KOPT-K1 (cell line): ENCODE results near the gene CFAP251.
"Not testable (repeated sequence)": the region's sequence is repeated elsewhere in the genome, so short reads cannot be mapped to it uniquely, and the experiment has no call there.

Experiments used
- H3K27ac ChIP-seq: fragments of 200-600 bp; sonication (generic); 2 replicates; pipeline ENCODE4 v1.5.1; 2016; ENCODE audit warnings: antibody characterized with exemption, mild to moderate bottlenecking, low read depth, low read length; ENCODE audit not compliant: poor library complexity, severe bottlenecking
- H3K36me3 ChIP-seq: fragments of 200-600 bp; sonication (generic); 2 replicates; pipeline ENCODE4 v1.5.1; 2017; ENCODE audit warnings: antibody characterized with exemption, mild to moderate bottlenecking, low read length, moderate library complexity; ENCODE audit not compliant: insufficient read depth
- H3K9me3 ChIP-seq: fragments of 200-600 bp; sonication (generic); 2 replicates; pipeline ENCODE4 v1.5.1; 2017; ENCODE audit warnings: antibody characterized with exemption, low read length, mild to moderate bottlenecking; ENCODE audit not compliant: insufficient read depth, poor library complexity, severe bottlenecking

Gene CFAP251

DNA sequence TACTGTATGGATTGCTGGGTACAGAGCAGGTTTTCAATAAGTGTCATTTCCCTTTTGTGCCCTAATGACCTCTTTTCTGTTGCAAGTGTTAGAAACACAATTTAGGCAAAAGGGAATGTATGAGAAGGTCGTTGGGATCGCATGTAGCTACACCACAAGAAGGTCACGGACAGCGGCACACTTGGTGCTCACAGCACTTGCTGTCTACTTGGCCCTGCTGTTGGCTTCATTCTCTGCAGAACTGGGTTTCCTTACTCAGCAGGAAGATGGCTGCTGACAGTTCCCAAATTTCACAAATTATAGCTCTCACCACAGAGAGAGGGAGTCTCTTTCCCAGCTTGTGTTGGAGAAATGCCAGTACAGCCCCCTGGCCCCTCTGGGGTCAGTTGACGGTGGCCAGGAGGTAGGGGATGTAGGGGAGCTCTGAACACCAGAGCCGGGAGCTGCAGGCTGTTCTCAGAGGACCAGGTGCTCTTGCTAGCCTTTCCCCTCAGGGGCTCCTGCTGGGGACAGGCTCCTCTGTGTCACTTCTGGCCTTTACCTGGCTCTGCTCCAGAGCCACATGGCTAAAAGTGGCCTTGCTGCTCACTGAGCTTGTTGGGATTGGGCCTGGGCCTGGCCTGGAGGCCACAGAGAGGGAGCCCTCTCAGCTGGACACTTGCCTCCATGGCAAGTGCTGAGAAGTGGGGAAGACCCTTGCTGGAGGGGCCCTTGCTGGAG, 52.3 kb downstream of the CFAP251 start:
- H3K36me3 ChIP-seq = no peaks in the 10 kb centered on the region
- no peak overlapping the region for H3K27ac ChIP-seq
- peaks cover 22% of the 10 kb centered on the region for H3K9me3 ChIP-seq

DNA sequence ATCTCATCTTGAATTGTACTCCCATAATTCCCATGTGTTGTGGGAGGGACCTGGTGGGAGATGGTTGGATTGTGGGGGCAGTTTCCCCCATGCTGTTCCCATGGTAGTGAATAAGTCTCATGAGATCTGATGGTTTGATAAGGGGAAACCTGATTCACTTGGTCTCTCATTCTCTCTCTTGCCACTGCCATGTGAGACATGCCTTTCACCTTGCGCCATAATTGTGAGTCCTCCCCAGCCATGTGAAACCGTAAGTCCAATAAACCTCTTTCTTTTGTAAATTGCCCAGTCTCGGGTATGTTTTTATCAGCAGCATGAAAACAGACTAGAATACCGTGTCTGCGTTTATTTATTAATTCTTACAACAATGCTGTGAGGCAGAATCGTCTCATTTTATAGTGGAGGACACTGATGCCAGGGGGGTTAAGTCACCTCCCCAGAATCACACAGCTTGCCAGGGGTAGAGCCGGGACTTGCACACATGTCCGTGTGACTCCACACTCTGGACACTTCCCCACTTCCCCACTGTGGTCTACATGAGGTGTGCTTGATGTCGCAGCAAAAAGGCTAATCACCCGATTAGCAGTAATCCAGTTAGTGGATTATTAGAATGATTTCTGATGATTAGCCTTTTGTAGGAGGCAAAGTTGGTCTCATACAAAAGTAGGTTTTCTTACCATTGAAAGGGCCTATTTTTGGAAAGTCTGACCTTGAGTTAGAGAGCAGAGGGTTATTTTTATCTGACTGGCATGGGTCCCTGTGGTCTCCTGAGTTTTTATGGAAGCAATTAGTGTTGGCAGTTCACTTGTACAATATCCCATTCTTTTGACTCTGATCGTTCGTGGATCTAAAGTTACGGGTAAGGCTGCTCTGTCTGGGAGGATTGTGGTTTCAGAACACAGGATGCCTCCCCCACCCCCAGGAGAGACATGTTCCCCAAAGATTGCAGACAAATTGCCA, 55.9 kb downstream of the CFAP251 start:
- peaks cover 22% of the 10 kb centered on the region for H3K9me3 ChIP-seq
- no peak overlapping the region for H3K27ac ChIP-seq
- no peaks in the 10 kb centered on the region for H3K36me3 ChIP-seq

DNA sequence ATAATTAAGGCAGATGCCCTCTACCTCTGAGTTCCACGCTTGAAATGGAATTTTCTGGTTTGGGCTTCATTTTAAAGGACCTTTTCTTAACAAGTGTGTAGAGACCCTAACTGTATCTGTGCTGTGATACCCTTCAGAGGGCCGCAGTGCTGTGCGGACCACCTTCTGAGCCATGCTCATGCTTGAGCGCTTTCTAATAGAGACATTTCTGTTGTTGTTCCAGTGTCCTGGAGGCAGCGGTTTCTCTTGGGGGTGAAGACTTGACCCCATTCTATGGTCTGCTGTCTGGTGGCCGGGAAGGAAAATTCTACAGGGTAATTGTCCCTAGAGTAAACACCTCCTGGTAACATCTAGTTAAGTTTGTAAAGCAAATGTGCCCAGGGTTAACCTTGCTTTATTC, 56.6 kb downstream of the CFAP251 start:
- Histone ChIP-seq H3K27ac (no peak overlapping the region), H3K36me3 (no peaks in the 10 kb centered on the region), H3K9me3 (peaks cover 22% of the 10 kb centered on the region)

DNA sequence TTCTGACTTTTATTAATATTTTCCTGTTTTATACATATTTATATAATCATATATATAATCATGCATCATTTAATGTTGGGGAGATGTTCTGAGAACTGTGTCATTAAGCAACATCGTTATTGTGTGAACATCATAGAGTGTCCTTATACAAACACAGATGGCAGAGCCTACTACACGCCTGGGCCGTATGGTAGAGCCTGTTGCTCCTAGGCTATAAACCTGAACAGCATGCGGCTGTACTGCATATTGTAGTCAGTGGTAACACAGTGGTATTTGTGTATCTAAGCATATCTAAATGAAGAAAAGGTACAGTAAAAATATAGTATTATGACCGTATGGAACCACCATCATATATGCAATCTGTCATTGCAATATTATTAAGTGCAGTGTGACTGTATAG, 58.6 kb downstream of the CFAP251 start:
- no peaks in the 10 kb centered on the region for H3K36me3 ChIP-seq
- peaks cover 22% of the 10 kb centered on the region for H3K9me3 ChIP-seq
- H3K27ac ChIP-seq = no peak overlapping the region

DNA sequence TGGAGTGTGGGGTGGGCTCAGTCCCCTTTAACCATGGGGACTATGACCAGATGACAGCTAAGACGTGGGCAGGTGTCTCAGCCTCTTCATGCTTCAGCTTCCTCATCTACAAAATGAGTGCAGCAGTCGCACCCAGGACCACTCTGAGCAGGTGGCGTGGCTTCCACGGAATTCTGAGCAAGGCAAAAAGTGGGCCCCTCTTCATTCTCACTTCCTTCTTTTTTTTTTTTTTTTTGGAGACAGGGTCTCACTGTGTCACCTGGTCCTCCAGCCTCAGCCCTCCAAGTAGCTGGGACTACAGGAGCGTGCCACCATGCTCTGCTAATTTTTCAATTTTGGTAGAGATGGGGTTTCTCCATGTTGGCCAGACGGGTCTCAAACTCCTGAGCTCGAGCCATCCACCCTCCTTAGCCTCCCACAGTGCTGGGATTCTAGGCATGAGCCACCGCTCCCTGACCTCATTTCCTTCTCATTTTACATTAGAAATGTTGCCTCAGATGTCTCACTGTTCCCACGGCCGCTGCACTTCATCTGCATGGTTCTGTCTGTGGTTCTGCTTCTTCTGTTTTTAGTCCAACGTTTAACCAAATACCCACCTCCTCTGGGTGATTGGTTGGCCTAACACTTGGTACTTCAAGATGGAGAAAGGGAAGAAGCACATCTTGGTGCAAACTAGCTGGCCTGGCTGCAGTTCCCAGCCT, 61.9 kb downstream of the CFAP251 start:
- no peak overlapping the region for H3K27ac ChIP-seq
- no peaks in the 10 kb centered on the region for H3K9me3 ChIP-seq
- no peaks in the 10 kb centered on the region for H3K36me3 ChIP-seq

DNA sequence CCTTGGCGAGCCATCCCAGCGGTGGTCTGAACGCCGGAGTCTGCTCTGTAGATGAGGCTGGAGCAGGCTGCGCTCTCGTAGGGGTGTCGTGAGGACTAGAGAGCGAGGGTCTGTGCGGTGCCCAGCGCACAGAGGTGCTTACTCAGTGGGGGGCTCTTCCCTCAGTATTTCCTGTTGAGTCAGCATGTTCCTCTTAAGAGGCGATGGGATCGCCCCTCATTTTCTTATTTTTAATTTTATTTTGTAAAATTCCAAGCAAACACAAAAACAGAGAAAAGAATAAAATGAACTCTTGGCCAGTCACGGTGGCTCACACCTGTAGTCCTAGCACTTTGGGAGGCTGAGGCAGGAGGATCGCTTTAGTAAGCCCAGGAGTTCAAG, 62.5 kb downstream of the CFAP251 start:
- H3K27ac ChIP-seq = no peak overlapping the region

DNA sequence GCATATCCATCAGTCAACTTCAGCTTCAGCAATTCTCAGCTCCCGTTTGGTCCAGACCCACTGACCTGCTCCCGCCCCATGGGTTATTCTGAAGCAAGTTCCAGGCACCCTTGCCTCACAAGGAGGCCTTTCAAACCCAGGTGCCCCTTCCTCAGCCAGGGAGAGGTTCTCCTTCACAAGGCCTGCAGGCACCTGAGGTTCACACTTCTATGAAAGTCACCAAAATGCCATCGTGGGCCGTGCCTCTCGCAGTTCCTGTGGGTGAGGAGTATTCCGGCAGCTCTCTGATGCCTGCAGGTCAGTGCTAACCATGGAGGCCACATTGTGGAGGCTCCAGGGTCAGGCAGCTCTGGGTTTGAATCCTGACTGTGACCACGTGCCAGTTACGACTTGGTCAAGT, 63.1 kb downstream of the CFAP251 start:
- Histone ChIP-seq H3K9me3 (no peaks in the 10 kb centered on the region), H3K36me3 (no peaks in the 10 kb centered on the region), H3K27ac (no peak overlapping the region)

More for the DNA sequence above, 62.5 kb downstream of the CFAP251 start:
- Histone ChIP-seq H3K36me3 (no peaks in the 10 kb centered on the region), H3K9me3 (no peaks in the 10 kb centered on the region)

DNA sequence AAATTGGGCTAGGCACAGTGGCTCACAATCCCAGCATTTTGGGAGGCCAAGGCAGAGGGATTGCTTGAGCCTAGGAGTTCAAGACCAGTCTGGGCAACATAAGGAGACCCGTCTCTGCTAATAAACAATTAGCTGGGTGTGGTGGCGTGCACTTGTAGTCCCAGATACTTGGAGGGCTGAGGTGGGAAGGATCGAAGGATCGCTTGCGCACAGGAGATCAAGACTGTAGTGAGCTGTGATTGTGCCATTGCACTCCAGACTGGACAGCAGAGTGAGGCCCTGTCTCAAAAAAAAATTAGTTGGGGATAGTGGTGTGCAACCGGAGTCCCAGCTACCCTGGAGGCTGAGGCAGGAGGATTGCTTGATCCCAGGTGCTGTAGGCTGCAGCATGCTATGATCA, 64.6 kb downstream of the CFAP251 start:
- H3K36me3 ChIP-seq = no peaks in the 10 kb centered on the region
- H3K27ac ChIP-seq = no peak overlapping the region
- H3K9me3 ChIP-seq = no peaks in the 10 kb centered on the region

DNA sequence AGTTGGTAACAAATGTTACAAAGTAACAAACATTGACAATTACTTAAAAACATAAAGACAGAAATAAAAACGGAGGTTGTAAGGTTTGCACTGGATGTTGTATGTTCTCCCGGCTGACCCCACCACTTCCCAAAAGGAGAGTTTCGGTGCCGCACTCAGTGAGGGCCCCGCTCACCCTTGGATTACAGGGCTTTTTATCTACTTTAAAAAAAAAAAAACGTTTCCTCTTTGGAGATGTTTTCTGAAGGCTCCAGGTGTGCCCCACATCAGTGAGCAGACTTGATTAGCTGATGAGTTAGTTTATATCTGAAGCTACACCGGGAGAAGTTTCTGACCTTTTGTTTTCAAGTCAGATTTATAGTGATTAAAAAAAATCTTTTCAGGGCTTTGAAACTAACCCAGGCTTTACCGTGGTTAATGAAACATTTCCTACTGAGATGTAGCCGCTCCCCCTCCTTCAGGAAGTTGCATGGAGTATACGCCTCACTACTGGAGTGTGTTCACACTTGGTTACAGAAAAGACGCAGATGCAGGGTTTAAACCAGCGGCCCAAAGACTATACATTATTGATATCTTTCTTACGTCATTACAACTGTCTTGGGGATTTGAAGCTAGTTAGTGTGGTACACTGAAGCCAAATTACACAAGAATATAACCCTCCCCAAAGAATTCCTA, 65.3 kb downstream of the CFAP251 start:
- Histone ChIP-seq H3K9me3 (no peaks in the 10 kb centered on the region), H3K27ac (no peak overlapping the region), H3K36me3 (no peaks in the 10 kb centered on the region)

DNA sequence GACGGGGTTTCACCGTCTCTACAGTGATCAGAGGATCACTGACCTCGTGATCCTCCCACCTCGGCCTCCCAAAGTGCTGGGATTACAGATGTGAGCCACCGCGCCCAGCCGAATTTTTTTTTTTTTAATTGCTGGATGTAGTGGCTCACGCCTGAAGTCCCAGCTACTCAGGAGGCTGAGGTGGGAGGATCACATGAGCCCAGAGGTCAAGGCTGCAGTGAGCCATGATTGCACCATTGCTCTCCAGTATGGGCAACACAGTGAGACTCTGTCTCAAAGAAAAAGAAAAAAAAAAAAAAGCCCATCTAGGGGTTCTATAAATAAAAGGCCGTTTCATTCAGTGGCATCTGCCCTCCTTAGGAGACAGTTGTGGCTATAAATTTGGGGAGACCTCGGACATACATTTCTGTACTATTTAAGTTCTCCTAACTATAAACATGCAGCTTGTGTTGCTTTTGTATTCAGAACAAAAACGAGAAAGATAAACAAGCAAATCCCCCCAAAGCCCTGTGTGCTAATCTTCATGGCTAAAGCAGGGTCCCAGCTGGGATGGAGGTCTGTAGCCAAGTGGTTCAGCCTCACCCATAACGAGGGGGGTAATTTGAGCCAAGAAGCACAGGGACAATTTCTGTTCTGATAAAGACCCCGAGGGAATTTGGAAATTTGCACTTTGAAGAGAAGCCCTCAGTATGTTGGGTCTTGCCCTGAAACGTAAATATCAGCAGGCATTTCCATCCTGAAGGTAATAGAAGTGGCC, 68.3 kb downstream of the CFAP251 start:
- H3K36me3 ChIP-seq = no peaks in the 10 kb centered on the region
- no peaks in the 10 kb centered on the region for H3K9me3 ChIP-seq
- no peak overlapping the region for H3K27ac ChIP-seq

DNA sequence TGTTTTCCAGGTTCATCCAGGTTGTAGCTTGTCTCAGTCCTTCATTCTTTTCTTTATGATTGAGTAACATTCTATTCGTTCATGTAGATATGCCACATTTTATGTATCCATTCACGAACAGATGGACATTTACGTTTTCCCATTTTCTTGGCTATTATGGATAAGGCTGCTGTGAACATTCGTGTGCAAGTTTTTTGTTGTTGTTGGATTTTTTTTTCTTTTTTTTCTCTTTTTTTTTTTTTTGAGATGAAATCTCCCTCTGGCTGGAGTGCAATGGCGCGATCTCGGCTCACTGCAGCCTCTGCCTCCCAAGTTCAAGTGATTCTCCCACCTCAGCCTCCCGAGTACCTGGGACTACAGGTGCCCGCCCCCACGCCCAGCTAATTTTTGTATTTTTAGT, 70.1 kb downstream of the CFAP251 start:
- H3K36me3 ChIP-seq, H3K27ac ChIP-seq, H3K9me3 ChIP-seq: not testable (repeated sequence)

DNA sequence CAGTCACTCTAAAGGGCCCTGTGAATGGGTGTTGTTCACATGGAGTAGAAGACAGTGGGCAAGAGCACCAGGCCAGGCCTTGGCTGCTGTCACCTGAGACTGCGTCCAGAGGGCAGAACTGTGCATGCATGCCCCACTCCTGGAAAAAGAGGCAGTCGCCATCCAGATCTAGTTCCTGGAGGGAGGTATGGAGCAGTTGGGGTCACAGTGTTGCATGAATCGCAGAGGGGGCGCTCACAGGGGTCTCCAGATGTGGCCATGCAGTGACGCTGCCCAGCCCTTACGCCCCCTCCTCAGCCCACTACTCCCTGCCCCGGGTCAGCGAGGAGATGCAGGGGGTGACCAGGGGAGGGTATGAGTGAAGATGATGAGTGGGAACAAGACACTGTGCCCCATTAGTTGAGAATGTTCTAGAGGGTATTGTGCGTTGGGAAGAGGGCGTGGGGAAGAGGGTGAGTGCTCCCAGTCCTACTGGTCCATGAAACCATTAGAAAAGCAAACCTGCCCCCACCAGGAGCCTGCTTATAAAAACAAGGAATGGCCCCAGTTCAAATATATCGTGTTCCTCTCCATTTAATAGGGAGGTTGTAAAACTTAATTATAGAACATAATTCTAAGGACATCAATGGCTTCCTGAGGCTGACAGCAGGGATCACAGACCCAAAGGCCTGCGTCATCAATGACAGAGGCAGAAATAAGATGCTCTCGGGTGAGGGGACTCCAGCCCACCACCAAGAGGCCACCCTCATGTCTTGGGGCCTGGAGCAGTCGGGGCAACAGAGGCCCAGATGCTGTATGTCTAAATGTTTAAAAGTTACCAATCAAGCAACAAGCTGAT, 71.1 kb downstream of the CFAP251 start:
- H3K36me3 ChIP-seq = no peaks in the 10 kb centered on the region
- H3K9me3 ChIP-seq = no peaks in the 10 kb centered on the region
- H3K27ac ChIP-seq = no peak overlapping the region

DNA sequence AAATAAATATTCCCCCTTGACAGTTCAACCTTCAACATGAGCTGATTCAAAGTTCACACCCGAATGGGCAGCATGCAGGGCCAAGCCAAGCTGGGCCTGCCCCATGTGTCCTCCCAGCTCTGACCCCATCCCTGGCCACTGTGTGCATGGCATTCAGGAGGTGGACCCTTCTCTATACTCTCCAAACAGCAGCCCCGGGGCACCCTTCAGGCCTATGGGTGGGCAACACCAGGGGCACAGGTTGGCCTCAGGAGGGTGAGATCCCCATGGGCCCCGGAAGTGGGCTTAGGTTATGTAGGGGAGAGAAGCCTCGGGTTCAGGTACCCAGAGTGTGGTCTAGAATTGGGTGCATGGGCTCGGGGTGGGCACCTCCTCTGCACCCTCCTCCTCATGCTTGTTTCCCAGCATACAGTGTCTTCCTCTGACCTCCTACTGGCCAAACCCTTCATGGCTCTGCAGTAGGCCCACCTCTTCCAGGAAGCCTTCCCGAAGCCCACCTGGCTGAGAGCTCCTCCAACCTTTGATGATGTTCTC, 71.8 kb downstream of the CFAP251 start:
- H3K27ac ChIP-seq = no peak overlapping the region
- no peaks in the 10 kb centered on the region for H3K9me3 ChIP-seq
- no peaks in the 10 kb centered on the region for H3K36me3 ChIP-seq
